HEK293T (cell line): ENCODE measurements around the gene MYBPH.

Experiments
- BHLHE40 ChIP-seq: fragments of 450-650 bp; IDR thresholded peaks from 2 replicates; pipeline ENCODE4 v1.6.1; 2016; ENCODE audit warnings: mild to moderate bottlenecking, moderate library complexity, borderline replicate concordance
- ELF4 ChIP-seq: fragments of 450-650 bp; IDR thresholded peaks from 2 replicates; pipeline ENCODE4 v1.6.1; 2017; ENCODE audit warnings: antibody characterized with exemption
- FOXA1 ChIP-seq: fragments of 450-650 bp; IDR thresholded peaks from 2 replicates; pipeline ENCODE4 v1.6.1; 2016; ENCODE audit warnings: mild to moderate bottlenecking
- FOXK2 ChIP-seq: fragments of 450-650 bp; IDR thresholded peaks from 2 replicates; pipeline ENCODE4 v1.6.1; 2016; ENCODE audit warnings: mild to moderate bottlenecking
- FOXM1 ChIP-seq: fragments of 450-650 bp; IDR thresholded peaks from 2 replicates; pipeline ENCODE4 v1.6.1; 2017; ENCODE audit warnings: mild to moderate bottlenecking, borderline replicate concordance
- HDGF ChIP-seq: fragments of 450-650 bp; IDR thresholded peaks from 2 replicates; pipeline ENCODE4 v1.6.1; 2017; ENCODE audit warnings: antibody characterized with exemption, borderline replicate concordance
- L3MBTL2 ChIP-seq: fragments of 450-650 bp; conservative IDR thresholded peaks from 2 replicates; pipeline ENCODE4 v1.6.1; 2016; ENCODE audit warnings: mild to moderate bottlenecking
- LEF1 ChIP-seq: fragments of 450-650 bp; IDR thresholded peaks from 2 replicates; pipeline ENCODE4 v1.6.1; 2017; ENCODE audit warnings: mild to moderate bottlenecking, borderline replicate concordance
- NFRKB ChIP-seq: fragments of 450-650 bp; IDR thresholded peaks from 2 replicates; pipeline ENCODE4 v1.6.1; 2016; ENCODE audit warnings: mild to moderate bottlenecking, moderate library complexity
- SP1 ChIP-seq: fragments of 450-650 bp; IDR thresholded peaks from 2 replicates; pipeline ENCODE4 v1.6.1; 2017
- SUZ12 ChIP-seq: fragments of 450-650 bp; IDR thresholded peaks from 2 replicates; pipeline ENCODE4 v1.6.1; 2016; ENCODE audit warnings: mild to moderate bottlenecking
- TARDBP ChIP-seq: fragments of 450-650 bp; IDR thresholded peaks from 2 replicates; pipeline ENCODE4 v1.6.1; 2016
- TF ChIP-seq, protein P1 (sequence below): fragments of 450-650 bp; IDR thresholded peaks from 2 replicates; pipeline ENCODE4 v1.6.1; 2016

DNA sequence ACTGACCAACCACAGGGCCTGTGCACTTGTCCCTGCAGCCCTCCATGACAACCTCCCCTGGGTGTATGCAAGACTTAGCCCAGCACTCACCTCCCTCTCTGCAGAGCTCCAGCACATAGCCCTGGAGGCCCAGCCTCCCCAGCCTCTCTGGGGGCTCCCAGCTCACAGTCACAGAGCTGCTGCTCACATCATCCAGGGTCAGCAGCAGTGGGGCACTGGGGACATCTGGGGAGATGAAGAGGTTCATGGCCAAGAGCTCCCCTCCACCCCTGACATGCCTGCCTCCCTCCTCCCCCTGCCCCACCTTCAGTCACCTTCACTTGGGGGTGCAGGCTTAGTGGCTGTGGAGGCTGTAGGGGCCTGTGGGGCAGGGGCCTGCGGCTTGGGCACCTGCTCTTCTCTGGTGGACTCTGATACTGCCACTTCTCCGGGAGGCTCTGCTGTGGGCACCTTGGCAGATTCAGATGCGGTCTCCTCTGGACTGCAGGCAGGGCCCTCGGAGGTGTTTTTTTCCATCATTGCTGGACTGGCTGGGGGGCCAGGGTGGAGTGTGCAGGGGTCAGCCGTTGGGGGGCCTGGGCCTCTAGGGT is at the start of gene MYBPH:
- TF ChIP-seq BHLHE40 (no peak), SP1 (no peak), FOXK2 (no peak), TARDBP (no peak), ELF4 (no peak), FOXA1 (no peak), HDGF (no peak), L3MBTL2 (no peak), SUZ12 (no peak), NFRKB (no peak), FOXM1 (no peak), LEF1 (no peak)
- TF ChIP-seq, protein P1, sequence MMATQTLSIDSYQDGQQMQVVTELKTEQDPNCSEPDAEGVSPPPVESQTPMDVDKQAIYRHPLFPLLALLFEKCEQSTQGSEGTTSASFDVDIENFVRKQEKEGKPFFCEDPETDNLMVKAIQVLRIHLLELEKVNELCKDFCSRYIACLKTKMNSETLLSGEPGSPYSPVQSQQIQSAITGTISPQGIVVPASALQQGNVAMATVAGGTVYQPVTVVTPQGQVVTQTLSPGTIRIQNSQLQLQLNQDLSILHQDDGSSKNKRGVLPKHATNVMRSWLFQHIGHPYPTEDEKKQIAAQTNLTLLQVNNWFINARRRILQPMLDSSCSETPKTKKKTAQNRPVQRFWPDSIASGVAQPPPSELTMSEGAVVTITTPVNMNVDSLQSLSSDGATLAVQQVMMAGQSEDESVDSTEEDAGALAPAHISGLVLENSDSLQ, result no peak
